ENCODE results near the gene NHERF1. TPM values are rescaled to one million over a fixed set of nuclear protein-coding genes. Genes with fewer than 3 reads are reported as not detected.

Gene NHERF1
- total and polyA plus RNA-seq, 2 donors from 2014 or later = 71.3 to 448 TPM

GRCh38 chr17:74766413-74766812, 18.0 kb downstream of the NHERF1 start:
- H3K36me3 ChIP-seq (ENCODE audit: control insufficient read depth in 2 of 3, insufficient read depth in 3 of 3, low read length in 3 of 3) = peaks cover 0 to 14% (median 2%) of the 10 kb centered on the region in 3 donors
- intact Hi-C loops (cut with DNase I) = no loop called here
- H3K27me3 ChIP-seq (ENCODE audit: control insufficient read depth, insufficient read depth, low read length) = no peaks in the 10 kb centered on the region
- peaks cover 0 to 35% (median 24%) of the 10 kb centered on the region in 3 donors for H3K4me1 ChIP-seq (ENCODE audit: control insufficient read depth in 2 of 3, insufficient read depth in 2 of 3, low read depth in 1 of 3, low read length in 3 of 3)
- H3K4me3 ChIP-seq (ENCODE audit: low read length in 3 of 3) = no peak overlapping the region
- no peak overlapping the region for H3K9ac ChIP-seq (ENCODE audit: low read length in 3 of 3)
- H3K27ac ChIP-seq (ENCODE audit: low read depth in 2 of 2, low read length in 2 of 2) = no peak overlapping the region
- FAIRE-seq = no peak
- H3K9me3 ChIP-seq (ENCODE audit: control insufficient read depth in 2 of 3, insufficient read depth in 1 of 3, low read length in 3 of 3) = no peaks in the 10 kb centered on the region
- DNase-seq = no peak
- no peak for TF ChIP-seq CTCF (IDR thresholded peaks at IDR 0.05; ENCODE audit: borderline replicate concordance, extremely low read depth, insufficient read depth)

GRCh38 chr17:74767111-74767516, 18.7 kb downstream of the NHERF1 start:
- FAIRE-seq (no peak), DNase-seq (peak in 1 of 5 donors; percentile 44)
- Histone ChIP-seq H3K9ac (ENCODE audit: low read length in 3 of 3) (peak overlapping the region in 1 of 3 donors; percentile 19), H3K4me3 (ENCODE audit: low read length in 3 of 3) (no peak overlapping the region), H3K9me3 (ENCODE audit: control insufficient read depth in 2 of 3, insufficient read depth in 1 of 3, low read length in 3 of 3) (no peaks in the 10 kb centered on the region), H3K36me3 (ENCODE audit: control insufficient read depth in 2 of 3, insufficient read depth in 3 of 3, low read length in 3 of 3) (peaks cover 0 to 21% (median 4%) of the 10 kb centered on the region in 3 donors), H3K4me1 (ENCODE audit: control insufficient read depth in 2 of 3, insufficient read depth in 2 of 3, low read depth in 1 of 3, low read length in 3 of 3) (peaks cover 0 to 35% (median 27%) of the 10 kb centered on the region in 3 donors), H3K27ac (ENCODE audit: low read depth in 2 of 2, low read length in 2 of 2) (peak overlapping the region; percentile 11 to 74), H3K27me3 (ENCODE audit: control insufficient read depth, insufficient read depth, low read length) (no peaks in the 10 kb centered on the region)
- no peak for TF ChIP-seq CTCF (IDR thresholded peaks at IDR 0.05; ENCODE audit: borderline replicate concordance, extremely low read depth, insufficient read depth)
- intact Hi-C loops (cut with DNase I) = no loop called here

- Histone ChIP-seq H3K36me3 (ENCODE audit: control insufficient read depth in 2 of 3, insufficient read depth in 3 of 3, low read length in 3 of 3) (peaks cover 0 to 29% (median 9%) of the 10 kb centered on the region in 3 donors), H3K9me3 (ENCODE audit: control insufficient read depth in 2 of 3, insufficient read depth in 1 of 3, low read length in 3 of 3) (no peaks in the 10 kb centered on the region), H3K9ac (ENCODE audit: low read length in 3 of 3) (no peak overlapping the region), H3K4me1 (ENCODE audit: control insufficient read depth in 2 of 3, insufficient read depth in 2 of 3, low read depth in 1 of 3, low read length in 3 of 3) (peaks cover 0 to 35% (median 28%) of the 10 kb centered on the region in 3 donors), H3K4me3 (ENCODE audit: low read length in 3 of 3) (no peak overlapping the region), H3K27ac (ENCODE audit: low read depth in 2 of 2, low read length in 2 of 2) (peak overlapping the region; percentile 74 to 87), H3K27me3 (ENCODE audit: control insufficient read depth, insufficient read depth, low read length) (no peaks in the 10 kb centered on the region)
- FAIRE-seq (no peak), DNase-seq (peak in 2 of 5 donors; percentile 37 to 79)
- intact Hi-C loops (cut with DNase I) = no loop called here
- TF ChIP-seq CTCF (IDR thresholded peaks at IDR 0.05; ENCODE audit: borderline replicate concordance, extremely low read depth, insufficient read depth) = no peak
These were observed 19.8 kb downstream of the NHERF1 start for GRCh38 chr17:74768069-74768762.
